Testis (tissue), 2 donors: ENCODE measurements around the gene CSHL1.

Experiments
- CTCF ChIP-seq, 3 experiments: fragments of 450-650 bp in 2 of 3; fragments of 200-600 bp in 1 of 3; sonication (generic) in 1 of 3; IDR thresholded peaks; one replicate each; pipeline ENCODE4 v1.5.1; 2016 to 2019; ENCODE audit warnings: antibody characterized with exemption in 3 of 3, mild to moderate bottlenecking in 2 of 3, moderate library complexity in 1 of 3
- POLR2A ChIP-seq: fragments of 450-650 bp; IDR thresholded peaks from one replicate; pipeline ENCODE4 v1.6.1; 2017; ENCODE audit warnings: antibody characterized with exemption, mild to moderate bottlenecking, moderate library complexity

- no peak for TF ChIP-seq CTCF (IDR thresholded peaks at IDR 0.05)
- TF ChIP-seq POLR2A: no peak
Measured at GRCh38 chr17:63934183-63935112, 23.4 kb upstream of the CSHL1 start.
